ENCODE results near the gene NTN1.

Gene NTN1

DNA sequence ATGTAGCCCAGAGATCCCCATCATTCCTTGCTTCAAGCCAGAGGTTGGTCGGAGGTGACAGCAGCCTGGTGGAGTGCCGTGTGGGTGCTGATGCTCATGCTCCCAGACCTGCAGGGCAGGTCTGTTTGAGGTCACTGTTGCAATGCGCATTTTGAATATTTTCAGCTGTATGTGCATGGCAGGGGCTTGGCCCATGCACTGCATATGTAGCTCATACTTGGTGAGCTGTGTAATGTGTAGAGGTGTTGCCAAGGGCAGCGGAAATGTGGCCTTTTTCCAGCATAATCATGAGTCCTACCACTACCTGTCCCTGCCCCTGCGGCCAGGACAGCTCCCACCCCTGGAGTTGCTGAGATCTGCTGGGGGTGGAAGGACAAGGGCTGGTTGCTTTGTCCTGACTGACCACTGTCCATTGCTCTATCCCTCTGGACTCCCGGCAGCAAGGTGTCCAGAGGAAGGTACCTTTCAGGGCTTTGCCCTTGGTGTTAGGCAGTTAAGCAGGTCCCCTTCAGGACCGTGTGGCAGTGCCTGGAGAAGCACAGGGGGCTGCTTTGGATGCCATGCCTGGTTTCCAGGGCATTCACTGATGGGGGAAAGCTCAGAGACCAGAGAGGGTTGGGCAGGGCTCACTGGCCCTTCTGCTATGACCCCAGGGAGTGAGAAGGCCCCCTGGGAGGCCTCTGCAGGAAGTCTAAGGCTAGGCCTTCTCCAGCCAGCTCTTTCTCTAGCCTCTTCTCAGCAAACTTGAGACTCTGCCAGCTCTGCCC is 215.2 kb downstream of the NTN1 start:
- no peak for DNase-seq

DNA sequence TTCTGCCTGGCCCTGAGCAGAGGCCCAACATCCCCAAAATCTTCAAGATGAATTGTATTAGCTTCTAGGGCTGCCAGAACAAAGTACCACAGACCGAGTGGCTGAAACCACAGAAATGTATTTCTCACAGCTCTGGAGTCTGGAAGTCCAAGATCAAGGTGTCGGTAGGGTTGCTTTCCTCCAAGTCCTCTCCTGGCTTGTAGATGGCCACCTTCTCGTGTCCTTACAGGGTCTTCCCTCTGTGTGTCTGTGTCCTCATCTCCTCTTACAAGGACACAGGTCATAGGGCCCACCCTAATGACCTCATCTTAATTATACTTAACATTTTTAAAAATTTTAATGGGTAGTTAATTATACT is 215.7 kb downstream of the NTN1 start:
- no peak for DNase-seq

- DNase-seq, result no peak
These were observed 216.5 kb downstream of the NTN1 start for GRCh38 chr17:9237661-9238301.

GRCh38 chr17:9238340-9239245 is 217.3 kb downstream of the NTN1 start:
- DNase-seq, result no peak

DNA sequence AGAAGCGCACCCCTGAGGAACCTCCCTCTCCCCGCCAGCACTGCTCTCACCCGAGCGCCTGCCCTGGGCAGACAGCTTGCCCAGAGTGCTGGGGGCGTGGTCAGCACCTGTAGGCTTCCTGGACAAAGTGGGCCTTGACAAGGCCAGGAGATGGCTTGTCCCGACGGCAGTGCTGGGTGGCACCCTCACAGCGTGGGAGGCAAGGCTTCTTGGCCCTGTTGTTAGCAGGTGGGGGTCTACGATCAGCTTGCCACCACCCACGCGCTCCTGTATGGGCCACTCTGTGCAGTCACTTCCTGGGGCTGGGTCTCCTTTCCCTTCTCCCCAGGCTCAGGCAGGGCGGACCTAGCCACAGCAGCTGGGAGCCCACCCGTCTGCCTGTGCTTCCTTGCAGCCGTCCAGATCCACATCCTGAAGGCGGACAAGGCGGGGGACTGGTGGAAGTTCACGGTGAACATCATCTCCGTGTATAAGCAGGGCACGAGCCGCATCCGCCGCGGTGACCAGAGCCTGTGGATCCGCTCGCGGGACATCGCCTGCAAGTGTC is 218.0 kb downstream of the NTN1 start:
- no peak for DNase-seq

GRCh38 chr17:9239793-9240658 is 218.7 kb downstream of the NTN1 start:
- DNase-seq, result peak; percentile 78

GRCh38 chr17:9240659-9241370 is 219.5 kb downstream of the NTN1 start:
- DNase-seq, result no peak

DNA sequence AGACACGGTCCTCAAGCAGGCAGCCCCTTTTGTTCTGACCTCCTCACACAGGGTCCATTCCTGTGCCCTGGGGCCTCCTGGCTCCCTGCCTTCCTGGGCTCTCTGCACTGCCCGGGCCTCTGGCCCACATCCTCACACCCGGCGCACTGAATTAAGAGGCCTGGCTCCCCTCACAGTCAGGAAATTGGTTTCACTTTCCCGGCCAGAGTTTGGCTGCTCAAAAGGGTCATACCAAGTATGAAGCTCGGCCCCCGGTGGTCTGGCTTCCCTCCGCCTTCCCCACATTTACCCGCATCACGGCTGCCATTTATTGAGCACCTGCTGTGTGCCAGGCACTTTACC is 220.0 kb downstream of the NTN1 start:
- DNase-seq, result no peak

DNA sequence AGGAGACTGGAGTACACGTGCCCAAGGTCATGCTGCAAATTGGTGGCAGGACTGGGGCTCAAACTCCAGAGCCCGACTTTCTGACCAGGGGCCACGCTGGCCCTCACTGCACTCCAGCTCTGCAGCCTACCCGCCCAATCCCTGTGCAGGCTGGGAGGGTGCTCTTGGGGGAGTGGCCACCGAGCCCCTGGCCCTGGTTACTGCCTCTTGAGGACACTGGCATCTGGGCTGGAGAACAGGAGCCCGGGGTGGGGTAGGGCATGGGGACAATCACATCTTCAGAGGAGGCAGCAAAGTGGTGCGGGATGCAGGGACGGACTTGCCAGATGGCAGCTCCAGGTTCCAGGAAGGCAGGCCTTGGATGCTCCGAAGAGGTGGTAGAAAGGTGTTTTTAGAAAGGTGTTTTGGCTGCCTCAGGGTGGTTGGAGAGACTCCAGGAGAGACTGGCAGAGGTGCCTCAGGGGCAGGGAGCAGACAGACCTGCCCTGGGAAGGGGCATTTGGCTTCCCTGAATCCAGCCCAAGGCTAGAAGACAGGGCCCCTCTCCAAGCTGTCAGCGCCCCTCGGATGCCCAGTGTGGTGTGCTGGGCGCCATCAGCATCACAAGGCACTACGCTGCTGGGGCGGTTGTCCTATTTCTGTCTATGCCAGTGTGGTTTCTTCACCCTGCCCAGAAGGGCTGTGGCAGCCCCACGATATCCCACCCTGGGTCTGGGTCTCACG is 220.6 kb downstream of the NTN1 start:
- DNase-seq, result no peak

DNA sequence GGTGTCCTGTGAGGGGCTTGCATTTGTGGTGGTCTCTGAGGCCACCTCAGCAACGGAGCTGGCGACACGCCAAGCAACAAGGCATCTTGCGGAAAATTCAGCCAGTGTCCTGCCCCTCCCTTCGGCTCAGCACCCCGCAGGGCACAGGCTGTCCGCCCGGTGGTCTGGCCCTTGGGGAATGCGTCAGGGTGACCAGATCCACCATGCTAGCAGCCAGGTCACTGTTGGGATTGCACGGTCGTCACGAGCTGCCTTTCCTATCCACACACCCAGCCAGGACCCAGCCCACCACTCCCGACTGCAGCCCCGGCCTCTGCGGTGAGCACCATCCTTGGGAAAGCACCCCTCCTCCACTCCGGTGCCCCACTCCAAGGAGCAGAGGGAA is 221.2 kb downstream of the NTN1 start:
- DNase-seq, result no peak

DNA sequence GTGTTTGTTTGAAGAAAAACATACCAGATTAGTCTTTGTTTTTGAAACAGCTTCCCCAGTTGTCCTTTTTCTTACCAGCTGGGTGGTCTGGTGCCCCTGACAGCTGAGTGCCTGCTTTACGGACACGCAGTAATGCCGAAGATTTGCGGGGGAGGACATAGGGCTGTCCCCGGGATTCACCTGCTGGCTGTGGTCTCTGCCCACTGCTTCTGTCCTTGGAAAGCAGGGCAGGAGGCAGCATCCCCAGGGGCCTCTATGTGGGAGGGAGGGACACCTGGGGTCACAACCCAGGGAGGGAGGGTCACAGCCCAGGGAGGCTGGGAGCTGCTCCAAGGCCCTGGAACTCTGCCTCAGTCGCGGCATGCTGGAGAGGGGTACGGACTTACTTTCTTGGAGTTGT is 221.7 kb downstream of the NTN1 start:
- DNase-seq, result no peak

DNA sequence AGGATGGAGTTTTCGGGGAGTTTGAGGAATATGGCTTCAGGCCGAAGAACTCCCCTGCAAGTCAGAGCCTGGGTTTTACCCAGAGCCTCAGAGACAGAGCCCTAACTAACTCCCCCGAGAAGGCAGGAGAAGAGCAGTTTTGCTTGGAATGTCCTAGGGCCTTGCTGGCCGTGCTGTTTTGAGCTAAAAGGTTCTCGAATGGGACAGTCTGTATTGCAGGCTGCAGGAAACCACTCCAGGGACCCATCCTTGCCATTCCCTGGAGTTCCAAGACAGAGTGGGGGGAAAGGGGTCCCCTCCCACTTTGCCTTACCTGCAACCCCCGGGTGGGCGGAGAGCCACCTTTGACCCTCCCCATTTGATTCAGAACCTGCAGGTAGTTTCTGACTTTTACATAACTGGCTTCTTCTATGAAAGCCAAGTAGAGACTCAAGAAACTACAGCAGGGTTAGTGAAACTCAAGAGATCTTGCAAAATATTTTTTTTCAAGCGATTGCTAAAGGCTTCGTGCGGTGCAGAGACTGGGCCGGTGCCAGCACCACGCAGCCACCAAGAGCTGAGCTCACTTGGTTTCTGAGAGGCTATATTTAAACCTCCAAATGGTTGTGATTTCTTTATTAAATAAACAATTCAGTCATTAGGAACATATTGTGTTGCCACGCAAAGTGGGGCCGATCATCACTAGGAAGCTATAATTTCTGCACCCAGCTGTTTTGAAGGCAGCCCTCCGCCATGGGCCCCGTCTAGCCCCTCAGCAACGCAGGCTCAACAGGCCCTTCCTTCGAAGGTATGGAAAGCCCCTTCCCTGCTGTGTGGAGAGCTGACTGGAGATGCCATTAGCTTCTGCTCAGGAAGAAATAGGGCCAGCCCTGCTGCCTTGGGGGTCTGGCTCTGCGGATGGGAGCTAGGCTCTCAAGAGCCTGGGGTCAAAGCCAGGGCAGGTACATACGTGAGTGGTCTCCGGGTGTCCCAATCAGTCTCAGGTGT is 223.0 kb downstream of the NTN1 start:
- no peak for DNase-seq

DNA sequence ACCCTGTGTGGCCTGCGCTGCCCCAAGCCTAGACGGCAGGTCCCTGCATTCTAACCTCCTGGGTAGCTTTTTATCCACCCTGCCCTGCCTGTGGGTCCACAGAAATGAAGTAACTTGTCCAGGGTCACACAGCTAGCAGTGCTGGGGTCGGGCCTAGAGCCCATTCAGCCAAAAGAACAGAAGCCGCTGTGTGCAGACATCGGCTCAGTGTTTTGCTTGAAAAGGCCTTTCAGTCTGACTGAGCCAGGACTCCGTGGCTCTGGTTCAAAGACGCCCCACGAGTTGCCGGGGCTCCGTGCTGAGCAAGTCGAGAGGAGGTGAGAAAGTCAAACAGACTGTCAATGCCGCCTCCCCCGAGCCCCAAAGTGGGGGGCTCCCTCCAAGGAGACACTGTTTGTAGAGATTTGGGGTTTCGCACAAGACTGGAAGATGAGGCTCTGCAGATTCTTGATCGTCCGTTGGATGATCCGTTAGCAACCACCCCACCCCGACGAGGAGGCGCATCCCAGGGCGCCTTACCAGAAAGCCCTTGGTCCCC is 226.2 kb downstream of the NTN1 start:
- DNase-seq, result no peak

- no peak for DNase-seq
These were observed 228.1 kb downstream of the NTN1 start for GRCh38 chr17:9249245-9249953.

GRCh38 chr17:9251273-9251672 is 230.0 kb downstream of the NTN1 start:
- no peak for DNase-seq

- no peak for DNase-seq
These were observed 232.0 kb downstream of the NTN1 start for GRCh38 chr17:9253308-9253707.

- no peak for DNase-seq
These were observed 233.5 kb downstream of the NTN1 start for GRCh38 chr17:9254841-9255240.

GRCh38 chr17:9255833-9256232 is 234.5 kb downstream of the NTN1 start:
- DNase-seq, result no peak

DNA sequence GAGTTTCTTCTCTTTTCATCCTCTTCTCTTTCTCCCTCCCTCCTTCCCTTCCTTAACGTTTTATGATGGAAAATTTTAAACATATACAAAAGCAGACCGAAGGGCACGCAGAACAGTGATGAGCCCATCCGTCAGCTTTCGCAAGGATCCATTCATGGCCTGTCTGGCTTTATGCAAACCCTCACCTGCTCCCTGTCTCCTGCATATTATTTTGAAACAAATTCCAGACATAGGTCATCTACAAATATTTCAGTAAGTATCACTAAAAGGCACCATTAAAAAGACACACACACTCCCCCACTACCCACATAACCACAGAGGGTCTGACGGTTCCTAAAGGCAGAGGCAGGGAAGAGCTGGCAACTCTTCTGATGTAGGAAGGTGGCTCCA is 235.0 kb downstream of the NTN1 start:
- no peak for DNase-seq
